Ovary (tissue), 3 donors: Measurements from ENCODE around the gene INPP5A.

Experiments
- CTCF ChIP-seq, 3 donors: fragments of 450-650 bp in 2 of 3; fragments of 200-600 bp in 1 of 3; IDR thresholded peaks; one replicate each; pipeline versions ENCODE4 v1.5.1 to v1.8.0; 2016 to 2022; ENCODE audit warnings: antibody characterized with exemption in 3 of 3, mild to moderate bottlenecking in 1 of 3
- EP300 ChIP-seq: sonication (generic); formaldehyde crosslinking; IDR thresholded peaks from one replicate; pipeline ENCODE4 v1.6.1; 2017; ENCODE audit warnings: antibody characterized with exemption
- POLR2A ChIP-seq: fragments of 450-650 bp; IDR thresholded peaks from one replicate; pipeline ENCODE4 v1.6.1; 2017; ENCODE audit warnings: antibody characterized with exemption, mild to moderate bottlenecking, moderate library complexity
- donor health status: DM: no; HTN: no; CAD: no.

DNA sequence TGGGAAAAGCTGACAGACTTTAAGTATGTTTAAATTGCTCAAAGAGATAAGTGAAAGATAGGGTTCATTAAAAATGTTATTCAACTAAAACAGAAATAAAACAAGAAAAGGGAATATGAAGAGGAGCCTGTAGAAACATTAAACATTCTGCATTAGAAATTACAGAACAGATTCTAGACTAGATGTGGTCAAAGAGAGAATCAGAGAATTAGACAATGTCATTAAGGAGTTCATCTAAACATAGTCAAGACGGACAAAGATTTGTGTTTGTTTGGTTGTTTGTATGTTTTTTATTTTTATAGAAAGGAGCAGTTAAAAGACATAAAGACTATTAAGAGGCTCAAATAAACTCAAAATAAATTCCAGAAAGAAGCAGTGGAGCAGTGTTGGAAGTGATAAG, 168.4 kb downstream of the INPP5A start:
- TF ChIP-seq POLR2A: no peak
- TF ChIP-seq CTCF (IDR thresholded peaks at IDR 0.05): no peak
- no peak for TF ChIP-seq EP300
